ENCODE measurements around the gene TMEM132C.

- TF ChIP-seq POLR2A (IDR thresholded peaks at IDR 0.05; ENCODE audit: low read depth, low read length) (no peak), CTCF (conservative IDR thresholded peaks at IDR 0.05; ENCODE audit: low read depth, low read length) (no peak), CHD1 (IDR thresholded peaks at IDR 0.05; ENCODE audit: low read depth, low read length) (no peak), RAD21 (IDR thresholded peaks at IDR 0.05; ENCODE audit: low read length) (no peak), RFX5 (IDR thresholded peaks at IDR 0.05; ENCODE audit: low read depth, low read length) (no peak), SMC3 (IDR thresholded peaks at IDR 0.05; ENCODE audit: low read depth, low read length) (no peak), MXI1 (IDR thresholded peaks at IDR 0.05; ENCODE audit: borderline replicate concordance, low read depth, low read length) (no peak), FOS (IDR thresholded peaks at IDR 0.05; ENCODE audit: low read depth, low read length) (no peak), RCOR1 (IDR thresholded peaks at IDR 0.05; ENCODE audit: insufficient replicate concordance, low read length) (no peak), CEBPB (IDR thresholded peaks at IDR 0.05; ENCODE audit: low read depth, low read length) (no peak)
Observed at GRCh38 chr12:128708789-128709188, 441.8 kb downstream of the TMEM132C start.

All from IMR-90 (cell line).